ENCODE results near the gene GSTO1. TPM values are rescaled to one million over a fixed set of nuclear protein-coding genes. Genes with fewer than 3 reads are reported as not detected.

GSTO1 gene
- total and polyA plus RNA-seq, 2 donors (not counting 1 experiment from before 2014, with no cell fraction given): 30.1 to 37.7 TPM

DNA sequence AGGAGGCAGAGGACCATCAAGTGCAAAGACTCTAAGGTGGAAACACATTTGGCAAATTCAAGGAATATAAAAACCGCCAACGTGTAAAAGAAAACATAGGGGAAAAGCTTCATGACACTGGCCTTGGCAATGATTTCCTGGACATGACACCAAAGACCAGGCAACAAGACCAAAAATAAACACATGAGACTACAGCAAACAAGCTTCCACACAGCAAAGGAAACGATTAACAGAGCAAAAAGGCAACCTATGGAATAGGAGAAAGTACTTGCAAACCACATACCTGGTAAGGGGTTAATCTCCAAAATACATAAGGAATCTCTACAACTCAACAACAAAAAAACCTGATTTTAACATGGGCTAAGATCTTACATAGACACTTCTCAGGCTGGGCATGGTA is 3.5 kb downstream of the GSTO1 start:
- Mint-ChIP-seq H3K27ac (peak overlapping the region; percentile 66), H3K27me3 (no peaks in the 10 kb centered on the region), H3K9me3 (ENCODE audit: insufficient read depth) (no peaks in the 10 kb centered on the region), H3K4me3 (no peak overlapping the region), H3K4me1 (peaks cover 65% of the 10 kb centered on the region)
- no peaks in the 10 kb centered on the region for H3K9me3 ChIP-seq (ENCODE audit: control extremely low read depth in 1 of 3, control insufficient read depth in 2 of 3, insufficient read depth in 1 of 3, low read length in 2 of 3)
- no peaks in the 10 kb centered on the region for H3K27me3 ChIP-seq (replicated peaks in 1 of 4; ENCODE audit: control extremely low read depth in 1 of 4, control insufficient read depth in 3 of 4, insufficient read depth in 4 of 4, low read length in 3 of 4)
- H3K79me2 ChIP-seq (ENCODE audit: control insufficient read depth, insufficient read depth, low read length): peaks cover 44% of the 10 kb centered on the region
- H3K36me3 ChIP-seq (replicated peaks in 1 of 2; ENCODE audit: control extremely low read depth in 1 of 2, control insufficient read depth in 1 of 2, extremely low read depth in 1 of 2, insufficient read depth in 2 of 2, low read length in 1 of 2): peaks cover 1 to 53% of the 10 kb centered on the region in 2 experiments
- ChIA-PET CTCF (interaction anchor here (1.7 to 2.1 kb wide), 2 partner anchors 10 to 16 kb away, joined by 7 to 10 read pairs; partner anchors contain the start of gene GSTO2), POLR2A (no interaction called here)
- intact Hi-C loops (cut with micrococcal nuclease): no loop called here
- ATAC-seq (ENCODE audit: low read depth) (no peak), DNase-seq (no peak)
- H3K9ac ChIP-seq (ENCODE audit: low read length): no peak overlapping the region
- H3K4me3 ChIP-seq (ENCODE audit: control extremely low read depth in 1 of 5, extremely low read depth in 1 of 5, insufficient read depth in 1 of 5, low read depth in 2 of 5, low read length in 4 of 5): no peak overlapping the region
- TF ChIP-seq, protein P1, sequence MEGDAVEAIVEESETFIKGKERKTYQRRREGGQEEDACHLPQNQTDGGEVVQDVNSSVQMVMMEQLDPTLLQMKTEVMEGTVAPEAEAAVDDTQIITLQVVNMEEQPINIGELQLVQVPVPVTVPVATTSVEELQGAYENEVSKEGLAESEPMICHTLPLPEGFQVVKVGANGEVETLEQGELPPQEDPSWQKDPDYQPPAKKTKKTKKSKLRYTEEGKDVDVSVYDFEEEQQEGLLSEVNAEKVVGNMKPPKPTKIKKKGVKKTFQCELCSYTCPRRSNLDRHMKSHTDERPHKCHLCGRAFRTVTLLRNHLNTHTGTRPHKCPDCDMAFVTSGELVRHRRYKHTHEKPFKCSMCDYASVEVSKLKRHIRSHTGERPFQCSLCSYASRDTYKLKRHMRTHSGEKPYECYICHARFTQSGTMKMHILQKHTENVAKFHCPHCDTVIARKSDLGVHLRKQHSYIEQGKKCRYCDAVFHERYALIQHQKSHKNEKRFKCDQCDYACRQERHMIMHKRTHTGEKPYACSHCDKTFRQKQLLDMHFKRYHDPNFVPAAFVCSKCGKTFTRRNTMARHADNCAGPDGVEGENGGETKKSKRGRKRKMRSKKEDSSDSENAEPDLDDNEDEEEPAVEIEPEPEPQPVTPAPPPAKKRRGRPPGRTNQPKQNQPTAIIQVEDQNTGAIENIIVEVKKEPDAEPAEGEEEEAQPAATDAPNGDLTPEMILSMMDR (IDR thresholded peaks at IDR 0.05): no peak
- no peak for TF ChIP-seq EZH2 (IDR thresholded peaks at IDR 0.05; ENCODE audit: borderline replicate concordance, insufficient read depth, low read depth, low read length, poor library complexity, severe bottlenecking)
- whole genome bisulfite sequencing (ENCODE audit: insufficient coverage): 100% methylated on average over 2 of the region's 3 CpGs
- peaks cover 13 to 14% of the 10 kb centered on the region in 2 donors for H3K4me1 ChIP-seq (ENCODE audit: control insufficient read depth in 2 of 2, insufficient read depth in 2 of 2, low read length in 2 of 2)
- peak overlapping the region in 1 of 2 donors; percentile 7 for H3K27ac ChIP-seq (ENCODE audit: low read length in 2 of 2)
- peaks cover 3% of the 10 kb centered on the region for H4K20me1 ChIP-seq (ENCODE audit: control insufficient read depth, insufficient read depth, low read length, poor library complexity, severe bottlenecking)
- no peak overlapping the region for H2AFZ ChIP-seq (ENCODE audit: insufficient read depth, low read depth, low read length, poor library complexity, severe bottlenecking)
- H3K4me2 ChIP-seq (replicated peaks; ENCODE audit: low read depth, low read length, poor library complexity, severe bottlenecking): no peak overlapping the region

GRCh38 chr10:104259456-104259855 is 4.8 kb downstream of the GSTO1 start:
- no peak overlapping the region for H3K4me2 ChIP-seq (replicated peaks; ENCODE audit: low read depth, low read length, poor library complexity, severe bottlenecking)
- H2AFZ ChIP-seq (ENCODE audit: insufficient read depth, low read depth, low read length, poor library complexity, severe bottlenecking): no peak overlapping the region
- no peak overlapping the region for H3K27ac Mint-ChIP-seq
- POLR2A ChIA-PET: no interaction called here
- CTCF ChIA-PET: interaction anchor here (1.3 to 2.1 kb wide), 2 partner anchors 15 to 27 kb away, joined by 3 to 10 read pairs; no protein-coding TSS in a partner anchor
- ATAC-seq (ENCODE audit: low read depth) (no peak), DNase-seq (no peak)
- H3K9me3 Mint-ChIP-seq (ENCODE audit: insufficient read depth): no peaks in the 10 kb centered on the region
- no peaks in the 10 kb centered on the region for H3K27me3 ChIP-seq (replicated peaks in 1 of 4; ENCODE audit: control extremely low read depth in 1 of 4, control insufficient read depth in 3 of 4, insufficient read depth in 4 of 4, low read length in 3 of 4)
- H3K4me3 ChIP-seq (ENCODE audit: control extremely low read depth in 1 of 5, extremely low read depth in 1 of 5, insufficient read depth in 1 of 5, low read depth in 2 of 5, low read length in 4 of 5): no peak overlapping the region
- no peaks in the 10 kb centered on the region for H3K27me3 Mint-ChIP-seq
- peaks cover 7% of the 10 kb centered on the region for H4K20me1 ChIP-seq (ENCODE audit: control insufficient read depth, insufficient read depth, low read length, poor library complexity, severe bottlenecking)
- intact Hi-C loops (cut with micrococcal nuclease): no loop called here
- H3K79me2 ChIP-seq (ENCODE audit: control insufficient read depth, insufficient read depth, low read length): peaks cover 45% of the 10 kb centered on the region
- TF ChIP-seq EZH2 (IDR thresholded peaks at IDR 0.05; ENCODE audit: borderline replicate concordance, insufficient read depth, low read depth, low read length, poor library complexity, severe bottlenecking): no peak
- TF ChIP-seq, protein P1 (IDR thresholded peaks at IDR 0.05): no peak
- peaks cover 2 to 55% of the 10 kb centered on the region in 2 experiments for H3K36me3 ChIP-seq (replicated peaks in 1 of 2; ENCODE audit: control extremely low read depth in 1 of 2, control insufficient read depth in 1 of 2, extremely low read depth in 1 of 2, insufficient read depth in 2 of 2, low read length in 1 of 2)
- H3K27ac ChIP-seq (ENCODE audit: low read length in 2 of 2): no peak overlapping the region
- H3K4me3 Mint-ChIP-seq: no peak overlapping the region
- H3K4me1 Mint-ChIP-seq: peaks cover 62% of the 10 kb centered on the region
- H3K9ac ChIP-seq (ENCODE audit: low read length): no peak overlapping the region
- peaks cover 6 to 9% of the 10 kb centered on the region in 2 donors for H3K4me1 ChIP-seq (ENCODE audit: control insufficient read depth in 2 of 2, insufficient read depth in 2 of 2, low read length in 2 of 2)
- no peaks in the 10 kb centered on the region for H3K9me3 ChIP-seq (ENCODE audit: control extremely low read depth in 1 of 3, control insufficient read depth in 2 of 3, insufficient read depth in 1 of 3, low read length in 2 of 3)
- 100% methylated on average over 2 of the region's 3 CpGs for WGBS (ENCODE audit: insufficient coverage)
